Stimulated activated CD4-positive, alpha-beta T cell treated with anti-CD3 and anti-CD28 coated beads, Interleukin-2, amount 100 ng/mL, for 4 hours (primary cell): ENCODE results near the gene BOC.

Experiments used
- DNase-seq: peaks from one replicate; pipeline ENCODE4 v3.0.0-alpha.2; 2020; ENCODE audit warnings: low read depth

The BOC gene

GRCh38 chr3:113223475-113224281 is 12.3 kb downstream of the BOC start:
- DNase-seq: no peak

DNA sequence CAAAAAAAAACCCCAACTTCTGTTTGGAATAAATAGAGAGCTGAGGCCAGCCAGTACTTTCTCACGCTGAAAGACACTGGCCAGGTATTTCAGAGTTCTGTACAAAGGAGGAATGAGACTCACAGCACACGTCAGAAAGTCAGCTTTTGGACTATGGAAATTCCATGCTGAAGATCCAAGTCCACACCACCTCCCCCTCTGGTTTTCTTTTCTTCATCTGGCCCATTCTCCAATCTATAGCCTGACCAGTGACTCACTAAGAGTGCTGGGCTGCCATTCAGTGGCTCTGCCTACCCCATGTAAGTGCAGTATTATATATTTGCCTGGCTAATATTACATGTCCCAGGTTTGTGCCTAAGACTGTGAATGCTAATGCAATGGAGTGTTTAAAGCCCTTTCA is 13.9 kb downstream of the BOC start:
- no peak for DNase-seq

GRCh38 chr3:113226491-113226890 is 15.1 kb downstream of the BOC start:
- DNase-seq: no peak

DNA sequence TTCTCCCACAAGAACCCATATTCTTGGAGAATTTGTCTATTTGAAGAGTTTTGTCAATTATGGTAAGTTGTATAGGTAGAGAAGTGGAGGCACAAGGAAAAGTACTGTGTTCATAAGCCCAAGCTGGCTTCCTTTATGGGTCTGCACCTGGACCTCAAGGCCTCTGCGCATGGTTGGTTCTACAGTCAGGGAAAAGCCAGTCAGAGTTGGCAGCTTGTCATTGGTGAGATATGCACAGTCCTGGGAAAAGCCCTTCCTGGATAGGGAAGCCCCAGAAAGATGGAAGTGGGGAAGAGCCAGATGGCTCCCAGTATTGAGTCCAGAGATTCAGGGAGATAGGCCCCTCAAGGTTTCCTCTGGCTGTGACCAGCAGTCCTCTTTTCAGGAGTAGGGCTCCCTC is 15.8 kb downstream of the BOC start:
- DNase-seq: no peak

- no peak for DNase-seq
Observed at GRCh38 chr3:113228498-113229286, 17.3 kb downstream of the BOC start.

DNA sequence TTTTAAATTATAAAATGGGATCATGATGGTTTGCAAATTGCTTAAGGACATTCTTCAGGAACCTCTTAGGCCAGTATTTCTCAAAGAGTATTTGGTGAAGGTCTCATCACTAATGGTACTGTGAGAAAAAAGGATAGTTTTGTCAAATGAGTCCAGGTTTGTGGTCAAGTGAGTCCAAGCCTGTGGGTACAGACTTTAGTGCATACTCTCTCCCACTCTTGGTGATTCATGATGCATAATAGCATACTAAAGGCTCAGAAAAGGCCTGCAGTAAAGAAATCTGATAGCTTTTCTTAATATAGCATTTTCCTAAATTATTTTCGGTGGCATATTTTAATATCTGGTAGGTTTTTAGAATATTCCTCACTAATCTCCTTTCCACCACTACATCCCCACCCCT is 20.0 kb downstream of the BOC start:
- DNase-seq: no peak

- no peak for DNase-seq
Observed at GRCh38 chr3:113231827-113232253, 20.5 kb downstream of the BOC start.

- DNase-seq: no peak
Observed at GRCh38 chr3:113232342-113232741, 21.0 kb downstream of the BOC start.

DNA sequence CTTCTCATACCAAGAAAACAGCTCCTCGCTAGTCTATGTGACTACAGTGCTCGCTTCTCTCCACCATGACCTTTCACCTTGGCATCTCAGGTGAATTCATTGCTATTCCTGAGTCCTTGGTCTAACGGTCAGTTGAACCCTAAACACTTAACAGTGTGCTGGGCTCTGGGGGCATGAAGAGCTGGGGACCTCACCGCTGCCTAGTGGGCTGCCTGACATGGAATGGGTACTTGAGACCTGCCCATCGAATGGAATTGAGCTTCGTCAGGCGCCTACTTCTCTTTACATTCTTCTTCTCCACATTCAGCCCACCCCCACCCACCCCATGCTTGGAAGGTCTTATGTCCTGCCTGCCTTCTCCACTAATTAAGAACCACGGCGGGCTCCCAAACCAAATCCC is 22.1 kb downstream of the BOC start:
- no peak for DNase-seq

DNA sequence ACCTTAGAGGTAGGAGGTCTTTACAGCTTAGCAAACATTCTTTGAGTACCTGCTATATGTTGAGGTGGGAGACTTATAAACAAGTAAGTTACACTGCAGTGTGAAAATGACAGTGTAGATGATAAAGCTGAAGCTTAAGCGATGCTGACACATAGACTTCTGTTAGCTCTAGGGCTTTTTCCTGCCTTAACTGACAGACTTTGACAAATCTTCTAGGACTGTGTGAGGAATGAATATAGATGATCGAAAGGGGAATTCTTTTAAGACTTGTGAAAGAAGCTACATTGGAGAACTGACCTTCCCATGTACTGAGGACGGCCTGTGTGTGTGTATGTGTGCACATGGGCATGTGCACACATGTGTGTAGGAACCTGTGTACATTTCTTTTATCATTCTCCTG is 22.7 kb downstream of the BOC start:
- DNase-seq: no peak

DNA sequence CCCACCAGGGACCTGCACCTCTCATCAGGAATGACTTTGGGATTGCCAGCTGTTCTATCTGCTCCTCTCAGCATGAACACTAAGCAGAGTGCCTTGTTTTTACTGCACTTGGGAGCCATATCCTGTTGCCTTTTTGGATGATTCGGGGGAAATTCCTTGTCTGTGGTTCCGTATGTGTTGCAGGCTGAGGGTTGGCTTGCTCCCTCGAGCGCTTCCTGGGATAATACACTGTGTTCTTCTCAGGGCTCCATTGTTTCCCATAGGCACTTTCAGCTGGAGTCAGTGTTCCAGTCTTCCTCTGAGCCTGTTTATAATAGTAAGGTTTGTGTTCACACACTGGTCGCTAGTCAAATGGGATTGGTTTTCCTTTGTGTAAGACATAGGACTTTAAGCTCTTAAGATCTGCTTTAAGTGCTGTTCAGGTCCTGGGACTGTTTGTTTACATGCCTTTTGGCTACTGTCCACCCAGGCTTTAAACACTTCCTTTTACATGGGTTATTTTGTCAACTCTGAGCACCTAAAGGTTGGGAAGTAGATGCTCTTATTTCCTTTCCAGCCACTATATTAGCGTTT is 23.4 kb downstream of the BOC start:
- DNase-seq: no peak

DNA sequence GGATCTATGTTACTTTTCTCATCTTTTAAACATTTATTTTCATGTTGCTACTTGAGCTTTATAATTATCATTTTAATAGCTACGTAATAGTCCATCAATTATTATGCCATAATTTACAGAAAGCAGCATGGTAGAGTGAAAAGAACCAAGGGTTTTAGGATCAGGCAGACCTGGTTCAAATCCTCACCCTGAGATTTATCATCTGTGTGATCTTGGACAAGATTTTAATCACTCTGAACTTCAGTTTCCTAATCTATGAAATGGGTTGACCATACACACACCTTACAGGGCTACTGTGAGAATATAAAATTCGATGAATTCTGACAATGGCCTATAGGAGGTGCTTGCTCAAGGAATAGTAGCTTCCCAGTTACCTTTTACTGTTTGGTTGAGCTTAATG is 27.1 kb downstream of the BOC start:
- no peak for DNase-seq

DNA sequence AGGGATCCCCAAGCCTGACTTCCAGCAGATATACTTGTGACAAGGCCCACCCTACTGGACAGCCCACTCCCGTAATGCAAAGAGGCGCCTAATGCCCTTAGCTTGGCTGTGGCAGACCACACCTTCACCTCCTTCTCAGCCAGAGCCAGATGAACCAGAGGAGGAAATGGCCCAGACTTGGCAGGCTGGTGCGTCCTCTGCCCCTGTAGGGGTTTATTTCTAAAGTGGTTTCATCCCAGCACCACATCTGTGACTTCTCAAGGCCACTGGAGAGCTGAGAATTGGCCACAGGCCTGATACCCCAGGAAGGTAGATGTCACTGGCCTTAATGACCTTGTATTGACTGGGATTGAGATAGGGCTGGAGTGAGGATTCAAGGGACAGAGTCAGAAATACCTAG is 29.5 kb downstream of the BOC start:
- DNase-seq: no peak

DNA sequence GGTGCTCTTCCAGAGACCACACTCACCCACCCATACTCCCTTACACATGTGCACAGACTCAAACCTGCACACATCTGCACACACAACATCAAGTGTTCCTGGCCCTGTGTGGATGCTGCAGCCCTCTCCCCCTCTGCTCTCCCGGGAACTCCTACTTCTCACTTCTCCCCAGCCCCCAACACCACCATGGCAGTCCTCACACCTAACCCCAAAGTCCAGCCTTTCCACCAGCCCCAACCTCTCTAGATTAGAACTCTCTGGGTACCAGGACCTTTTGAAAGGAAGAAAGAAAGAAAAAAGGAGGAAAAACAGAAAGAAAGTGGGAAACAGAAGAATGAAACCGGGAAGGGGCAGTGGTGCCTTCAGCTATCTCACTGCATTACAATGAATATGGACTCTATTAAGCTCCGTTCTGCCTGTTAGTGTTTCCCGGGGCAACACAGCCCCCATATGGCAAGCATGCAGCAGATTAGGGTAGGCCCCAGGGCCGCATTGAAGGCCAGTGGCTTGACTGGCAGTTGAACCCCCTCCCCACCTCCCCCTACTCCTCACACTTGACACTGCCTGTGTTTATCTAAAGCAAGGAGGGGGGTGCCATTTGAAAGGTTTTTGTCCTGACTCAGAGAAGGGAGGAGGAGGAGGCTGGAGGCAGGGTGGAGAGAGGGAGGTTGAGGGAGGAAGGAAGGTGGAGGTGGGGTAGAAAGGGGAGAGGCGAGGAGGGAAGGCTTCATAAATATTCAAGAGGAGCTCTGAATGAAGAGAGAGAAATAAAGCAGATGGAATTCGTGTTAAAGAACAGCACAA is 30.1 kb downstream of the BOC start:
- DNase-seq: no peak

DNA sequence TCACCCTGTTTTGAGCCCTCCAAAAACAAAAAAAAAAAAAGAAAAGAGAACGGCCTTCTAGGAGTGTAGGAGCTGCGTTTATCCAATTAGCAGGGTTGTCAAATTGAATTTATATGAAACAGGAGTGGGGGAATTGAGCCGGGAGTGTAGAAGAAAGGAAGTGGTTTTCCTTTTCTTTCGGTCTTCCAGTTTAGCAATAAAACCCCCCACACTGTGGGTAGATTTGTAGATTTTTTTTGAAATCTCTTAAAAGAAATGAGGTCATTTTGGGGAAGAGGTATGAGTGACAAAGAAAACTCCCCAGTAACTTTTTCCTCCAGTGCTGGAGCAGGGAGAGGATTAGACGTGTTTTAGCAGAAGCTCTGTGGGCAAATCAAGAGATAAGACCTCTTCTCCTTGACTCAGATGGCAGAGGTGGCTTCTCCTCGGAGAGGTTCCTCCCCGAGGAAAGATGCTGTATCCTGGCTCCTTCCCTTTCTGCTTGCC is 30.8 kb downstream of the BOC start:
- no peak for DNase-seq

GRCh38 chr3:113243071-113243470 is 31.7 kb downstream of the BOC start:
- DNase-seq: no peak

DNA sequence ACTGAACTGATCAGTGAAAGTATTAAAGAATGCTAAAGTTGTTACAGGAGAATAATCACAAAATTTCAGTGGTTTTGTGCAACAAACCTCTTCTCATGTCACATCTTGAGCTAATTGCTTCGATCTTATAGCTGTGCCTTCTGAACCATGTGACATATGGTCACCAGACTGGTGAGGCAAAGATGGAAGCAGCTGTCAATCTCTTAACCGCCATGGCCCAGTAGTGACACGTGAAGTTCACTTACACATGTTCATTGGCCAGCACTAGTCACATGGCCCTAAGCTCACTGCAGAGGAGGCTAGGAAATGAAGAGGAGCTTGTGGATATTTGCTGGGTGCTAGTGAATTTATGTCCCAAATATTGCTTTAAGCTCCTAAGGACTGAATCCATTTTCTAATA is 32.5 kb downstream of the BOC start:
- no peak for DNase-seq

GRCh38 chr3:113245761-113246161 is 34.4 kb downstream of the BOC start:
- DNase-seq: no peak

DNA sequence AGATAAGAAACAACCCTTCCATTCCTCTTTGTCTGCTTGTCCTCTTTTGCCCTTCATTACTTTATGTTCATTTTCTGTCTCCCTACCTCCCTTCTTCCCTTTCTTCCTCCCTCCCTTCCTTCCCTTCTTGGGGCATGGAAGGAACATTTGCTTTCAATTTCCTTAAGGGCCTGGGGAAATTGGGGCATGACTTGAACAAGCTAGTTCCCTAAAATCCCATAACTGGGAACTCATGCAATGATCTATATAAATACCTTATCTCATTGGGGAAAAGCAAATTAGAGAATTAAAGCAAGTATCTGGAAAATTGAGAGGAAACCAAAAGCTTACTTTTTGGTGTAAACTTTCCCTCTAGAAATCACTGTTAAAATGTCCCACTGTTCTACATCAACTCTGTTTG is 35.7 kb downstream of the BOC start:
- no peak for DNase-seq

DNA sequence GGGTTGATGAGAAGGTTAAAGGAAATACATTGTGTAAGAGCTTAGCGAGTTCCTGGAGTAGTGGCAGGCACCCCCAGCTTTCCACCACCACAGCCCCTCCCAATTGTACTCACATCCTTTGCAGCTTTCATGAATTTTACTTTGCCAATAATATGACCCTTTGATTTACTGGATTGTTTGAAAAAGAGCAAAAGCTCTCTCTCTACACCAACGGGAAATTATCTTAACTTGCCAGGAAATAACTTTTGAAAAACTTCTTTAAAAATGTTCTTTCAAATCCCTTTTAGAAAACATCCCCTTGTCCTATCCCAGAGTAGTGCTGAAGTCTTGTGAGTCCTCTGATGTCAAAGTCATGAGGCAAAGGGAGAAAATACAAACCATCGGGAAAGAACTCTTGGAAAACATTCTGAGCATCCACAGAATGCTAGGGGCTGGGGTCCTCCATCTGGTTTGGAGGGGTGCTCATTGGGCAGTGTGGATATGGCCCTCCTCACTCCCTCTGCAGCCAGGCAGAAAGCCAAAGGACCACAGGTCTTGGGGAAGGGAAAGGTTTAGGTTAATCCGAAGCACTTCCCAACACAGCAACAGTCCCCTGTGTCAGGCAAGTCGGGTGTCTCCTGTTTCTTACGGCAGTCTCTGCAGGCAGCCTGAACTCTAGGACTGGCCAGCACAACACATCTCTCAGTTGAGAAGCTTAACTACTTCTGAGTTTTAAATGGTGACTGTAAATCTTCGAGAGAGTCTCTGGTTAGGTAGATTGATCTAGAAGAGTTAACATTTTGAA is 36.5 kb downstream of the BOC start:
- DNase-seq: no peak

GRCh38 chr3:113249111-113249510 is 37.8 kb downstream of the BOC start:
- no peak for DNase-seq
